Amniotic epithelial cell (primary cell): ENCODE results near the gene SOS1.

Source experiments
- DNase-seq: peaks from one replicate; pipeline ENCODE4 v3.0.0-alpha.2; 2010; ENCODE audit warnings: low read depth

The SOS1 gene

GRCh38 chr2:39024833-39025232 is 96.0 kb downstream of the SOS1 start:
- DNase-seq: peak; percentile 18

GRCh38 chr2:39023649-39024048 is 97.2 kb downstream of the SOS1 start:
- no peak for DNase-seq

- no peak for DNase-seq
These were observed 98.1 kb downstream of the SOS1 start for GRCh38 chr2:39022642-39023235.

- DNase-seq: no peak
These were observed 100.5 kb downstream of the SOS1 start for GRCh38 chr2:39020383-39020782.

- no peak for DNase-seq
These were observed 102.2 kb downstream of the SOS1 start for GRCh38 chr2:39018638-39019037.

GRCh38 chr2:39017334-39017733 is 103.5 kb downstream of the SOS1 start:
- DNase-seq: no peak

- no peak for DNase-seq
These were observed 105.4 kb downstream of the SOS1 start for GRCh38 chr2:39015424-39015823.

GRCh38 chr2:39013871-39014270 is 107.0 kb downstream of the SOS1 start:
- DNase-seq: no peak

GRCh38 chr2:39008665-39009064 is 112.2 kb downstream of the SOS1 start:
- peak; percentile 79 for DNase-seq

GRCh38 chr2:39007875-39008504 is 112.9 kb downstream of the SOS1 start:
- DNase-seq: no peak

GRCh38 chr2:39000552-39000951 is 120.3 kb downstream of the SOS1 start:
- no peak for DNase-seq

GRCh38 chr2:38997781-38998180 is 123.1 kb downstream of the SOS1 start:
- DNase-seq: peak; percentile 93

GRCh38 chr2:38991899-38992298 is 129.0 kb downstream of the SOS1 start:
- DNase-seq: no peak

GRCh38 chr2:38988716-38989115 is 132.1 kb downstream of the SOS1 start:
- no peak for DNase-seq

GRCh38 chr2:38982498-38982897 is 138.4 kb downstream of the SOS1 start:
- no peak for DNase-seq

- DNase-seq: no peak
These were observed 139.0 kb downstream of the SOS1 start for GRCh38 chr2:38981670-38982357.

- DNase-seq: no peak
These were observed 139.7 kb downstream of the SOS1 start for GRCh38 chr2:38981003-38981669.

GRCh38 chr2:38978908-38979307 is 141.9 kb downstream of the SOS1 start:
- no peak for DNase-seq

GRCh38 chr2:38978296-38978903 is 142.5 kb downstream of the SOS1 start:
- DNase-seq: no peak

- DNase-seq: no peak
These were observed 143.8 kb downstream of the SOS1 start for GRCh38 chr2:38977047-38977446.

- DNase-seq: no peak
These were observed 145.8 kb downstream of the SOS1 start for GRCh38 chr2:38975042-38975441.

GRCh38 chr2:38973266-38973665 is 147.6 kb downstream of the SOS1 start:
- DNase-seq: no peak

GRCh38 chr2:38971377-38971776 is 149.5 kb downstream of the SOS1 start:
- DNase-seq: no peak
